Ishikawa (cell line): ENCODE data around the gene UFSP1.

Experiments
- NFIC ChIP-seq: IDR thresholded peaks from 2 replicates; pipeline ENCODE4 v1.6.1; 2012
- TCF12 ChIP-seq: IDR thresholded peaks from 2 replicates; pipeline ENCODE4 v1.6.1; 2012; ENCODE audit warnings: low read depth
- ZBTB7A ChIP-seq: IDR thresholded peaks from 2 replicates; pipeline ENCODE4 v1.6.1; 2012; ENCODE audit warnings: low read depth

- TF ChIP-seq TCF12 (no peak), NFIC (no peak), ZBTB7A (no peak)
Measured at GRCh38 chr7:100911484-100911883, 22.0 kb upstream of the UFSP1 start.
